ENCODE measurements around the gene SMIM10L2A. TPM values are rescaled to one million over a fixed set of nuclear protein-coding genes. Genes with fewer than 3 reads are reported as not detected.

The SMIM10L2A gene

DNA sequence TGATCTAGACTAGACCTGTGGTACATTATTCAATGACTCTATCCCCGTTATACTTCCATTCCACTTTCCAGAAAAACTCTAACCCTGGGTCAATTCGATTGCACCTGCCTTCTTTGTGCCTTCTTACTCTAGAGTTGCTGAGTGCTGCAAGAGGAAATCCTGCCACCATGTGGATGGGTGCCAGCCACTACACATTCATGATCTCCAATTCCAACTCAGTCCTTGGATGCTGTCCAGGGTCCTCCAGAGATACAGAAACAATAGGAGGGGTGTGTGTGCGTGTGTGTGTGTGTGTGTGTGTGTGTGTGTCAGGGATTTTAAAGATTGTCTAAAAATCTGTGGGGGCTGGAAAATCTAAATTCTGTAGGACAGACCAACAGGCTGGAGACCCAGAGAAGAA lies 55.8 kb downstream of the SMIM10L2A start:
- H3K27ac ChIP-seq (ENCODE audit: low read length, poor library complexity, severe bottlenecking): no peak overlapping the region
- H3K36me3 ChIP-seq (ENCODE audit: control insufficient read depth in 1 of 2, insufficient read depth in 2 of 2, low read depth in 1 of 2, low read length in 2 of 2): no peaks in the 10 kb centered on the region
- H2BK5ac ChIP-seq (ENCODE audit: low read depth, low read length, poor library complexity, severe bottlenecking): no peak overlapping the region
- no peak overlapping the region for H3K18ac ChIP-seq (ENCODE audit: low read depth in 1 of 2, low read length in 2 of 2)
- H3K9ac ChIP-seq (ENCODE audit: low read length): no peak overlapping the region
- H2AFZ ChIP-seq (ENCODE audit: low read depth, low read length): no peak overlapping the region
- no peaks in the 10 kb centered on the region for H3K9me3 ChIP-seq (ENCODE audit: control insufficient read depth, low read length)
- H3K27me3 ChIP-seq (ENCODE audit: control insufficient read depth in 1 of 2, insufficient read depth in 1 of 2, low read length in 2 of 2): peaks cover 0 to 48% of the 10 kb centered on the region in 2 experiments
- H2BK15ac ChIP-seq (ENCODE audit: low read depth, poor library complexity, severe bottlenecking): no peak overlapping the region
- H3K4me1 ChIP-seq (ENCODE audit: control insufficient read depth, insufficient read depth, low read depth, low read length): no peaks in the 10 kb centered on the region
- H2BK12ac ChIP-seq (ENCODE audit: low read length in 2 of 2): no peak overlapping the region
- no peaks in the 10 kb centered on the region for H3K79me1 ChIP-seq (replicated peaks; ENCODE audit: low read length, poor library complexity, severe bottlenecking)
- H3K23ac ChIP-seq (ENCODE audit: low read length in 2 of 2): no peak overlapping the region
- H3K4ac ChIP-seq (ENCODE audit: low read depth in 1 of 2, low read length in 2 of 2): no peak overlapping the region
- DNase-seq: peak; percentile 41
- H2BK120ac ChIP-seq (ENCODE audit: low read depth, low read length): no peak overlapping the region
- no peak overlapping the region for H3K4me2 ChIP-seq (ENCODE audit: low read length, poor library complexity, severe bottlenecking)
- H4K8ac ChIP-seq (ENCODE audit: low read length): no peak overlapping the region
- 15% methylated on average over 2 of the region's 3 CpGs for WGBS
- H2AK5ac ChIP-seq (ENCODE audit: low read length, severe bottlenecking): no peak overlapping the region
- no peak overlapping the region for H3K4me3 ChIP-seq (ENCODE audit: insufficient read depth in 1 of 2, low read depth in 1 of 2, low read length in 2 of 2)
- no peak overlapping the region for H4K91ac ChIP-seq (ENCODE audit: low read length)
- no peak overlapping the region for H3K14ac ChIP-seq (ENCODE audit: low read length in 2 of 2)

Small RNA genes lying within 50 kb of the gene (small RNA-seq; reads per million reads assigned to genes)
- not detected for gene RNA5SP515 (ENCODE audit: low read depth)

Measured in mesenchymal stem cell (in vitro differentiated cells and primary cell).